GM18873 (cell line): ENCODE data around the gene CD302.
"Not testable (repeated sequence)": the region's sequence is repeated elsewhere in the genome, so short reads cannot be mapped to it uniquely, and the experiment has no call there.

Source experiments
- ATAC-seq: cut with Tn5 transposase; IDR thresholded peaks from one replicate; pipeline ENCODE4 v1.9.1; 2021; ENCODE audit warnings: mild to moderate bottlenecking, moderate library complexity, moderate number of reproducible peaks; ENCODE audit not compliant: unreplicated experiment, low FRiP score

Gene CD302

DNA sequence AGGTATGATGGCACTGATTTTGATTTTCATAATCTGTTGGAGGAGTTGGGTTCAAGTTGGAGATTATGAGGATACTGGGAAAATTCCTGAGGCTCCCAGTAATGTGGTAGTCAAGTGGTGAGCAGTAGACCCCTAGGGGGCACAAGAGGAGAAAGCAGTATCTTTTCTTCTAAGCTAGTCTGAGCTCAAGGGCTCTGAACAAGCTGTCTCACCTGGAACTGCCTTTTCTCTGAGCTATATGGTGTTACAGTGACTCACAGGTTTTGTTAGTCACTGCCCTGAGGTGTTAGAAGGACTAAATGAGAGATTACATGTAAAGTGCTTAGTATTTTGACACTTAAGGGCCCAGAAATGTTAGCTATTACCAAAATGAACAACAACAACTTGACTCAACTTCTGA lies 42.2 kb downstream of the CD302 start:
- ATAC-seq, result no peak

DNA sequence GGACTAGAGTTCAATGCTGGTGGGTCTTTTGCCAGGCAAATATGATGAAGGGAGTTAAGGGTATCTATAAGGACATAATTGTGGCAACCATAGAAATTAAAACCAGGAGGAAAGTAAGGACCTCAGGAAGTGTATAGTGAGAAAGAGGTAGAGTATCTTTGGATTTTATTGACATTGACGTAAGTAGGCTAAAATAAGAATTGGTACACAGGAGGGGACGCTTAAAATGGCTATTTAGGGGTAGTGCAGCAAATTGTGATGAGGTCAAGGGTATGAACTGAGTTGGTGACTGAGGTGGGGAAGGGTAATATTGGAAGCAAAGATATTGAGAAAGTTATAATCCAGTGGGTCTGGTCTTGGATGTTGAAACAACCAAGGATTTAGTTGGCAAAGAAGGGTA lies 43.0 kb downstream of the CD302 start:
- ATAC-seq, result no peak

DNA sequence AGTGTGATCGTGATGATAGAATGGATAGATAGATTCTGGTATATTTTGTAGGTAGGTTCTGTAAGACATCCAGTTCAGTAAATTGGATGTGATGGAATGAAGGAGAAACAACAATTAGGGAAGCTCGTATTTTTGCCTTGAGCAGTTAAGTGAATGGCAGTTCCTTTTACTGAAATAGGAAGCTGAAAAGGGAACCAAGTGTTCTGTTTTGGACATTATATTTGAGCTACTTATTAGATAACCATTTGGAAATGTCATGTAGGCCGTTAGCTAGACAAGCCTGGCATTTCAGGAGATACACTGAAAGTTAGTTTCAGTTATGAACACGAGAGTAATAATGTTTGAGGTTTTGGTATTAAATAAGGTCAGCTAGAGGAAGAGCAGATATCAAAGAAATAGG lies 44.2 kb downstream of the CD302 start:
- no peak for ATAC-seq

DNA sequence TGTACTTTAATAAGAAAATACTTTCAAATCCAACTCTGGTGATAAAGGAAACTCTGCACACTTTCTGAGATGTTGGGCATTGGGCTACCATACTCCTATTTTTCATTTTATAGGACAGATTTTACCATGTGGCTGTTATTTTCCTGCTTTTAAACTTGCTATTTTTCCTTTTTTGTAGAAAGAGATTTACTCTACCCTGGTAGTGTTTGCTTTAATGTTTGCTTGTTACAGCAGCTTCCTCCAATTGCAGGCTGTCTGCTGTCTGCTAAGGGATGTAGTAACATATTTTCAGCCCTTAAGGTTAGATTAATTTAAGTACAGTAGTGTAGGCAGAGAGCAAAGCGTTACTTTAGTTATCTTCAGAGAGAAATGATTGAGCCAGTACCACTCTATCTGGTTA lies 47.1 kb downstream of the CD302 start:
- no peak for ATAC-seq

DNA sequence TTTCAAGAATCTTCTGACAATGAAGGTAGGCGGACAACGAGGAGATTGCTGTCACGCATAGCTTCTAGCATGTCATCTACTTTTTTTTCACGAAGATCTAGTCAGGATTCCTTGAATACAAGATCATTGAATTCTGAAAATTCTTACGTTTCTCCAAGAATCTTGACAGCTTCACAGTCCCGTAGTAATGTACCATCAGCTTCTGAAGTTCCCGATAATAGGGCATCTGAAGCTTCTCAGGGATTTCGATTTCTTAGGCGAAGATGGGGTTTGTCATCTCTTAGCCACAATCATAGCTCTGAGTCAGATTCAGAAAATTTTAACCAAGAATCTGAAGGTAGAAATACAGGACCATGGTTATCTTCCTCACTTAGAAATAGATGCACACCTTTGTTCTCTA lies 49.9 kb downstream of the CD302 start:
- ATAC-seq, result no peak

DNA sequence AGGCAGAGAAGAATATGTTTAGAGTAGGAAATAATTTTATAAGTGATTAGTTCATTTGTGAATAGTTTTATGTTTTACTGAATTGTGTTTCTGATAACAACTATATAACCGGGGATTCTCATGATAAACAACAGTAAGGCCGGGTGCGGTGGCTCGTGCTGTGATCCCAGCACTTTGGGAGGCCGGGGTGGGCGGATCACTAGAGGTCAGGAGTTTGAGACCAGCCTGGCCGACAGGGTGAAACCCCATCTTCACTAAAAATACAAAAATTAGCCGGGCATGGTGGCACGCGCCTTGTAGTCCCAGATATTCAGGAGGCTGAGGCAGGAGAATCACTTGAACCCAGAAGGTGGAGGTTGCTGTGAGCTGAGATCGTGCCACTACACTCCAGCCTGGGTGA lies 52.8 kb downstream of the CD302 start:
- ATAC-seq, result not testable (repeated sequence)

DNA sequence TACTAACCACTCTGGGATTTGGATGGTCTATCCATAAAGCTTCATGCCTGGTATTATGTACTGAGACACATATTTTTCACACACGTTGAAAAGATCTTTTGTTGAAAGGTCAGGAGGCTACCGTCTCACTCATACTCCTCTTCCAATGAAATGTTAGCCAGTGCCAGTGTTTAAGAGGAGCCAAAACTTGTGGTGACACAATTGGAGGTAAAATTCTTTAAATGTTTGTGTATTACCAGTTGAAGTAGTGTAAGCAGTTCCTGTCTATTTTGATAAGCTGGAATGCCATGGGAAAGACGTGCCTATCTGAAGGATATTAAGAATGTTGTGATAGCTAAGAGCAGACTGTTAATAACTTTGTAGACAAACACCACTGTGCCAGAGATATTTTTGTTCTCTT lies 53.6 kb downstream of the CD302 start:
- ATAC-seq, result no peak

DNA sequence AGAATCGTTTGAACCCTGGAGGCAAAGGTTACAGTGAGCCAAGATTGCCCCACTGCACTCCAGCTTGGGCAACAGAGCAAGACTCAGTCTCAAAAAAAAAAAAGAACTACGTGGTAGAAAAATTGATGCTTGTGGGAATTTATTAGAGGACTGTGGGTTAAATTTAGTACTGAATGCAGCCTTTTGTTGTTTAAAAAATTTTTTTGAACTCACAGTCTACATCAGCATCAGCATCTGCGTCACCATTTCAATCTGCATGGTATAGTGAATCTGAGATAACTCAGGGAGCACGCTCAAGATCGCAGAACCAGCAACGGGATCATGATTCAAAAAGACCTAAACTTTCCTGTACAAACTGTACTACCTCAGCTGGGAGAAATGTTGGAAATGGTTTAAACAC lies 55.2 kb downstream of the CD302 start:
- ATAC-seq, result no peak

DNA sequence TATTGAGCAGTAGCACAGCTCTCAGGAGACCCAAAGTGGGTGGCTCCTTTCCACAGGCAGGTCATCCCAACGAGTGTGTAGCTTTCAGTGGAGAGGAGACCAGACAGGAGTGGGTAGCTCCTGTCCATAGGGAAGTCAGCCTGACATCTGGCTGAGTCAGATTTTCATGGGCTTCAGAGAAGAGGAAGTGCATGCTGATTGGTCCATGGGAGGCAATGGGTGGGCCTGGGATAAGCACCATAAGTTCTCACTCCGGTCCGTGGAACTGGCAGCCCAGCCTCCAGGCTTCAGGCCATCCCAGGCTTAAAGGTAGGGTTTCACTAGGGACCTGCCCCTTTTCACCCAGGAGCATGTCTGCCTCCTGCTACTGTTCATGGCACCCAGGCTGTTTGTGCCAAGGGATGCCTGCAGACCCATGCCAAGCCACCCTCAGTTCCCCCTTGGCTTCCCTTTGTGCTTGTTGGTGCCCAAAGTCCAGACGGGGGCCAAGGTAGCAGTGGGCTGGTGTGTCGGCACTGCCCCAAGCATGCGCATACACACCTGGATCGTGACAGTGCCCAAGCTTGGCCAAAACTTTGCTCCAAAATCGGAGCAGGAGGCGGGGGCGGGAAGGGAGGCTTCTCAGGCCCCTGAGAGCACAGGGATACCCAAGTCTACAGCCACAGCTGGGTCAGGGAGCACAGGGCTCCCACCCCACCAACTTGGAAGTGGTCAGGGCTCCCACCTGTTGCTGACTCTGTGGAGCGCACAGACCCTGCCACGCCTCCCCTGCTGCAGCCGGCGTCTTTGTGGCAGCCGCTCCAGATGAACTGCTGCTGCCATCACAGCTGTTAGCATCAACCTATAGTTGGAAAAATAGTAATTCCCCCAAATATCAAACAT lies 59.3 kb downstream of the CD302 start:
- no peak for ATAC-seq

DNA sequence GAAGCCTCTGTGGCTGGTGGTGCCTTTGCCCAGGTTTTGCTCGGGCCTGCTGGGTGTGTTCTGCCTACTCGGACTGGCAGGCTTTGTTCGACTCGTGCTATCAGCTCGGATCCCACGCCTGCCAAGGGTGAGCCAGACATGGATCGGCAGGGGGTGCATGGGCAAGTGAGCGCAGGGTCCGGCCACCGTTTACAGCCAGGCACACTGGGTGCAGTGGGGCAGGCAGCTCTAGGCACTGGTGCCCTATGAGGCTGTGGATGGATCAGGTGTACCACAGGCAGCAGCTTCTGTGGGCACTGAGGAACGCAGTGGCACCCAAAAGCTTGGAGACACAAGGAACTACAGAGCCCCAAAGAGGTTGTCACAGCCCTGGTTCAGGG lies 60.1 kb downstream of the CD302 start:
- ATAC-seq, result no peak

DNA sequence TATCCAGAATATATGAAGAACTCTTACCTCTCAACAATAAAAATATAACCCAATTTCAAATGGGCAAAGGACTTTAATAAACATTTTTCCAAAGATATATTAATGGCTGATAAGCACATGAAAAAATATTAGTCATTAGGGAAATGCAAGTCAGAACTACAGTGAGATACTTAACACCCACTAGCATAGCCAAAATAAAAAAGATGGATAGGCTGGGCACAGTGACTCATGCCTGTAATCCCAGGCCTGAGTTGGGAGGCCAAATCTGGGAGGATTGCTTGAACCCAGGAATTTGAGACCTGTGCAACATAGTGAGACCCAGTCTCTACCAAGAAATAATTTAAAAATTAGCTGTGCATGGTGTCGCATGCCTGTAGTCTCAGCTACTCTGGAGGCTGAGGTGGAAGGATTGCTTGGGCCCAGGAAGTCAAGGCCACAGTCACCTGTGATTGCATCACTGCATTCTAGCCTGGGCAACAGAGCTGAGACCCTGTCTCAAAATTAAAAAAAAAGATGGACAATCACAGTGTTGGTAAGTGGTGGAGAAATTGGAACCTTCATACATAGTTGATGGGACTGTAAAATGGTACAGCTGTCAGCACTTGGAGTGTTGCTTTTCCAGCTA lies 60.6 kb downstream of the CD302 start:
- no peak for ATAC-seq

DNA sequence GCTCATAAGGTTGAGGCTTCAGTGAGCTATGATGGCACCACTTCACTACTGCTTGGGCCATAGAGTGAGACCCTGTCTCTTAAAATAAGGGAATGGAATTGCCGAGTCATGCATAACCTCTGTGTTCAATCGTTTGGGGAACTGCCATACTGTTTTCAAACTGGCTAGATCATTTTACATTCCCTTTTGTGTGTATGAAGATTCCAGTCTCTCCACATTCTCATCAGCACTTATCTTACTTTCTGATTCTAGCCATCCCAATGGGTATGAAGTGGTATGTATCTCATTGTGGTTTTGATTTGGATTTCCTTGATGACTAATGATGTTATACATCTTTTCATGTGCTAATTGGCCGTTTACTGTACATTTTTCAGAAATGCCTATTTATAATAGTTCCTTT lies 62.0 kb downstream of the CD302 start:
- ATAC-seq, result no peak

DNA sequence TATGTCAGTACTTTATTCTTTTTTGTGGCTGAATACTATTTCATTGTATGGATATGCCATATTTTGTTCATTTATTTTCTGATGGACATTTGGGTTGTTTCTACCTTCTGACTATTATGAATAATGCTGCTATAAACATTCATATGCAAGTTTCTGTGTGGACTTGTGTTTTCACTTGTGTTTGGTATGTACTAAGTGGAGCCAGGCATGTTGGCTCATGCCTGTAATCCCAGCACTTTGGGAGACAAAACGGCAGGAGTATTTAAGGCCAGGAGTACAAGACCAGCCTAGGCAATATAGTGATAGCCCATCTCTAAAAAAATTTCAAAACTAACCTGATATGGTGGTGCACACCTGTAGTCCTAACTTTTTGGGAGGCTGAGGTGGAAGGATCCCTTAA lies 62.4 kb downstream of the CD302 start:
- ATAC-seq, result no peak

DNA sequence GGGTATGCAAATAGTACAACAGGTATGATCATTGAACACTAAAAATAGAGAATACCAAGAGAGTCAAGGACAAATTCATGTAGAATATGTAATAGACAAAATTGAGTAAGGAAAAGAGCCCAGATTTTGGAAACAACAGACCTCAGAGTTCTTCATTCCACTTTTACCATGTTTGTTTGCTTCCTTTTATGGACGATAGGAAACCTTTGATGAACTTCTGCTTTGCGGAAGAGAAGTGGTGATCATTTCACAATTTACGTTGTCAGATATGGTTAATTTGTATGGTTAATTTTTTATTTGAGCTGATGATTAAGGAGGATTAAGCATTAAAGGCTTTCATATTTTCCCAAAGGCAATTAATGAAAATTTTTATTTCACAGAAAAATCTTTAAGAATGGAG lies 69.4 kb downstream of the CD302 start:
- no peak for ATAC-seq

DNA sequence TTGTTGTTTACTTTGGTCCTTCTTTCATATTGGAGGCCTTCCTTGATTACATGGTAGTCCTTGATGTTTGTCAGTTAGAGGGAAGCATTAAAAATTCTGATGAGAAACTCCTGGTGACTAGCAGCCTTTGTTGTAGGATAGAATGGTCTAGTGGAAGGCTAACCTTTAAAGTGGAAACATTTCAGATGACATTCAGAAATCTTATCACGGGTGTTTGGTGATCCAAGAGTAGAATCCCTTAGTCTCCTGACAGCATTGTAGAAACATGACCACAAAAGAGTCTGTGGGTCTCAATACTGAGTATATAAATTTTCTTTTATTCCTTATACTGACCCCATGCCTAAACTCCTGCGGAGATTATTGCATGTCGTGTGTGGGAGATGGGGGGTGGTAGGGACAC lies 72.3 kb downstream of the CD302 start:
- ATAC-seq, result no peak

DNA sequence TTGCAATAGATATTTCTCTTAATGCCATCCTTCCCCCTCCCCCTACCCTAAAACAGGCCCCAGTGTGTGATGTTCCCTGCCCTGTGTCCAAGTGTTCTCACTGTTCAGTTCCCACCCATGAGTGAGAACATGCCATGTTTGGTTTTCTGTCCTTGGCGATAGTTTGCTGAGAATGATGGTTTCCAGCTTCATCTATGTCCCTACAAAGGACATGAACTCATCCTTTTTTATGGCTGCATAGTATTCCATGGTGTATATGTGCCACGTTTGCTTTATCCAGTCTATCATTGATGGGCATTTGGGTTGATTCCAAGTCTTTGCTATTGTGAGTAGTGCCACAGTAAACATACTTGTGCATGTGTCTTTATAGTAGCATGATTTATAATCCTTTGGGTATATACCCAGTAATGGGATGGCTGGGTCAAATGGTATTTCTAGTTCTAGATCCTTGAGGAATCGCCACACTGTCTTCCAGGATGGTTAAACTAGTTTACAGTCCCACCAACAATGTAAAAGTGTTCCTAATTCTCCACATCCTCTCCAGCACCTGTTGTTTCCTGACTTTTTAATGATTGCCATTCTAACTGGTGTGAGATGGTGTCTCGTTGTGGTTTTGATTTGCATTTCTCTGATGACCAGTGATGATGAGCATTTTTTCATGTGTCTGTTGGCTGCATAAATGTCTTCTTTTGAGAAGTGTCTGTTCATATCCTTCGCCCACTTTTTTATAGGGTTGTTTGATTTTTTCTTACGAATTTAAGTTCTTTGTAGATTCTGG lies 73.0 kb downstream of the CD302 start:
- not testable (repeated sequence) for ATAC-seq

DNA sequence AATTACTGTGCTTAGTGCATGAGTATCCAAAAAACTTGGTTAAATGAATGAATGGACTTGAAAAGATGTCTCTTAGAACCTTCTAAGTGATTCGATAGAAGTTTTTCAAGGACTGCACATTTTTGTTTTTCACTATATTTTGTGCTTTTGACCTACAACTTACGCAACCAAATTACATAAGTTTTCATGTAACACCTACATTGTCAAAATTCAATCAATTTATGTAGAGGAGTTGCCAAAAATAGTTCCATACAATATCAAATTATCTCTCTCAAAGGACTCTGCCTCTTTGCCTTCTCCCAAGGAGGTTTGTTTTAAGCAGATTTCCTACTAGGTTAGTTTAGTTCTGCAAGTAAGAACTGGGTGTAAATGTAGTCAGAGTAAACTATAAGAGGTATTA lies 75.4 kb downstream of the CD302 start:
- no peak for ATAC-seq

DNA sequence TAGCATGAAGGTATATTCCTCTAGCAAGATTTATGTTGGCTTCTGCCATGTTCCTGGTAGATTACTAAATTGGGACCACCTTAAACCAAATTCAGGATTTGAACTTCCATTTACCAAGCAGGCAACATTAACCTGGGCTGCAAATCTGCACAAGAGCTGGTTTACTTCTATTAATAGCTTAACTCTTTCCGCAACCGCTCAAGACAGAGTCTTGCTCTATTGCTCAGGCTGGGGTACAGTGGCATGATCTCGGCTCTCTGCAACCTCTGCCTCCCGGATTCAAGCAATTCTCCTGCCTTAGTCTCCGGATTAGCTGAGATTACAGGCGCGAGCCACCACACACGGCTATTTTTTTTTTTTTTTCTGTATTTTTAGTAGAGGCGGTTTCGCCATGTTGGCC lies 77.3 kb downstream of the CD302 start:
- no peak for ATAC-seq
